BLaER1 (cell line): ENCODE measurements around the gene SSUH2.
A peak's percentile ranks its signal among the peaks of the same experiment; 100 is the strongest.

Experiments
- H3K27ac ChIP-seq: shearing (Covaris generic); formaldehyde crosslinking; 2 replicates; pipeline ENCODE4 v1.8.1; 2022
- H3K27me3 ChIP-seq: shearing (Covaris generic); formaldehyde crosslinking; 2 replicates; pipeline ENCODE4 v1.8.1; 2022
- H3K36me3 ChIP-seq: shearing (Covaris generic); formaldehyde crosslinking; 2 replicates; pipeline ENCODE4 v1.8.1; 2022
- H3K4me1 ChIP-seq: shearing (Covaris generic); formaldehyde crosslinking; 2 replicates; pipeline ENCODE4 v1.8.1; 2022
- H3K4me2 ChIP-seq: shearing (Covaris generic); formaldehyde crosslinking; 2 replicates; pipeline ENCODE4 v1.8.1; 2022
- H3K4me3 ChIP-seq: shearing (Covaris generic); formaldehyde crosslinking; 2 replicates; pipeline ENCODE4 v1.8.1; 2022
- H3K9ac ChIP-seq: shearing (Covaris generic); formaldehyde crosslinking; 2 replicates; pipeline ENCODE4 v1.8.1; 2022
- H3K9me3 ChIP-seq: shearing (Covaris generic); formaldehyde crosslinking; 2 replicates; pipeline ENCODE4 v1.8.1; 2022
- H4K20me1 ChIP-seq: shearing (Covaris generic); formaldehyde crosslinking; 2 replicates; pipeline ENCODE4 v1.8.1; 2022
- Cebpa-rat ChIP-seq: shearing (Covaris generic); IDR thresholded peaks from 2 replicates; pipeline ENCODE4 v1.8.1; 2022

The SSUH2 gene

DNA sequence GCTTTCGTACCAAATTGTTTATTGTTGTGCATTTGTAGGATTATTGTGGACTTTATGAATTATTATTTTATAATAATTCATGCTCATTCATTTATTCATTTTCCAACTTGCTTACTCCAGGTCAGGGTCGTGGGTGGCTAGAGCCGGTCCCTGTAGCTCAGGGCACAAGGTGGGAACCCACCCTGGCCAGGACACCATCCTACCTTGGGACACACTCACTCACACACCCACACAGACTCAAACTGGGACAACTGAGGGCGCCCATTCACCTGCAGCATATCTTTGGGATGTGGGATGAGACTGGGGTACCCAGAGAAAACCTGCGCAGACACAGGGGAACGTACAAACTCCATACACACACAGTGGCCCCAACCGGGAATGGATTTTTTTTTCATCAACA lies 40.6 kb downstream of the SSUH2 start:
- Histone ChIP-seq H3K4me1 (no peaks in the 10 kb centered on the region), H4K20me1 (no peaks in the 10 kb centered on the region), H3K4me3 (no peak overlapping the region), H3K9me3 (no peaks in the 10 kb centered on the region), H3K4me2 (no peak overlapping the region), H3K36me3 (no peaks in the 10 kb centered on the region), H3K27ac (no peak overlapping the region), H3K9ac (no peak overlapping the region), H3K27me3 (no peaks in the 10 kb centered on the region)
- TF ChIP-seq Cebpa-rat, result no peak

DNA sequence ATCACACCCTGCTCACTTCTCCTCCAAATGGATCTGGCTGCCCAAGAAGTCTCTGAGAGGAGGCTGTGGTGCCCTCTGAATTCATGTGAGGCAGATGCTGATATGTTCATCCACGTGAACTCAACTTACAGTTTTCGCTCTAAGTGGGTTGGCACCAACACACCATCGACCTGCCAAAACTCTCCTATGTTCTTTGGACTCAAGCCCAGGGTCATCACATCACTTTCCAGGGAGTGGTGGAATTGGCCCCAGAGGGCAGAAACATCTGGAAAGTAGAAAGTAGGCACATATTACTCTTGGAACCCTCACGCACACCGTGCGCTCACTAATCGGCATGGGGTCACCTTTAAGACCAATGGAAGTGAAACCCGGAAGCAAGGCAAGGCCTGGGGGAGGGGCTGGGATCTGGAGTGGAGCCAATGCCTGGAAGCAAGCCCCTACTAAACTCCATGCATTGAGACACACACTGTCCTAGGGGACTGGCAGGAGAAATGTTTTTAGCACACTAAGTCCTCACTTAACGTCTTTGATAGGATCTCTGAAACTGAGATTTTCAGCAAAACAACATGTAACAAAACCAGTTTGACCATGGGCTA lies 41.4 kb downstream of the SSUH2 start:
- Histone ChIP-seq H3K4me2 (no peak overlapping the region), H3K9me3 (no peaks in the 10 kb centered on the region), H3K9ac (no peak overlapping the region), H3K4me1 (no peaks in the 10 kb centered on the region), H3K36me3 (no peaks in the 10 kb centered on the region), H3K27me3 (no peaks in the 10 kb centered on the region), H4K20me1 (no peaks in the 10 kb centered on the region), H3K4me3 (no peak overlapping the region), H3K27ac (no peak overlapping the region)
- no peak for TF ChIP-seq Cebpa-rat

DNA sequence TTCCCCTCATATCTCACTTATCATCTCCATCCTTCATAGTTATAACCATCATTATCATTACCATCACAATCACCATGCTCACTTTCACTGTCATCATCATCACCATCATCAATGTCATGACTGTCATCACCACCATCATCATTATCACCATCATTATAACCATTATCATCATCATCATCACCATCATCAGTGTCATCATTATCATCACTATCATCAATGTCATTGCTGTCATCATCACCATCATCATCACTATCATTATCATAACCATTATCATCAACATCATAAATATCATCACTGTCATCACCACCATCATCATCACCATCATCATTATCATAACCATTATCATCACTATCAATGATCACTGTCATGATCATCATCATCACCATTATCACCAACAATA lies 44.1 kb downstream of the SSUH2 start:
- TF ChIP-seq Cebpa-rat, result no peak
- Histone ChIP-seq H3K27me3 (no peaks in the 10 kb centered on the region), H3K36me3 (no peaks in the 10 kb centered on the region), H3K27ac (no peak overlapping the region), H3K4me1 (peaks cover 12% of the 10 kb centered on the region), H3K9me3 (peaks cover 1% of the 10 kb centered on the region; the same call in 1 of the 2 replicates), H3K4me2 (no peak overlapping the region), H3K9ac (no peak overlapping the region), H4K20me1 (no peaks in the 10 kb centered on the region), H3K4me3 (no peak overlapping the region)

DNA sequence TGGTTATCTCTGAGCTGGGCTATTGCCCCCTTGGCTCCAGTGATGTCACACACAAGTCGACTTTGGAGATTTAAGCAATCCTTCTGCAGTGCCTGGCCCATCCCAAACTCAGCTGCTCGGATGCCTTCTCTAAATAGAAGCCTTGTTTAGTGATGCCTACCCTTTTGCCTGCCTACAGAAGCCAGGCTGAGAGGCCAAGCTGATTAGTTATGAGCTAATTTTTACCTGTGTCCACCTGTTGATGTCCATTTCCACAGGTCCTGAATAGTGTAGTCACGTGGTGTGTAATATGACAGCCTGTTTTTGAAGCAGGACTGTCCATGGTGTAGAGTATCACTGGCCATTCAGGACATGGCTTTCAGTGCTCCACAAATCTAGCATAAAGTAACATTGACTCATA lies 45.5 kb downstream of the SSUH2 start:
- Histone ChIP-seq H3K4me2 (no peak overlapping the region), H3K27ac (no peak overlapping the region), H3K9me3 (peaks cover 14% of the 10 kb centered on the region), H3K36me3 (no peaks in the 10 kb centered on the region), H3K27me3 (no peaks in the 10 kb centered on the region), H4K20me1 (no peaks in the 10 kb centered on the region), H3K4me3 (no peak overlapping the region), H3K9ac (no peak overlapping the region), H3K4me1 (peaks cover 12% of the 10 kb centered on the region)
- no peak for TF ChIP-seq Cebpa-rat

DNA sequence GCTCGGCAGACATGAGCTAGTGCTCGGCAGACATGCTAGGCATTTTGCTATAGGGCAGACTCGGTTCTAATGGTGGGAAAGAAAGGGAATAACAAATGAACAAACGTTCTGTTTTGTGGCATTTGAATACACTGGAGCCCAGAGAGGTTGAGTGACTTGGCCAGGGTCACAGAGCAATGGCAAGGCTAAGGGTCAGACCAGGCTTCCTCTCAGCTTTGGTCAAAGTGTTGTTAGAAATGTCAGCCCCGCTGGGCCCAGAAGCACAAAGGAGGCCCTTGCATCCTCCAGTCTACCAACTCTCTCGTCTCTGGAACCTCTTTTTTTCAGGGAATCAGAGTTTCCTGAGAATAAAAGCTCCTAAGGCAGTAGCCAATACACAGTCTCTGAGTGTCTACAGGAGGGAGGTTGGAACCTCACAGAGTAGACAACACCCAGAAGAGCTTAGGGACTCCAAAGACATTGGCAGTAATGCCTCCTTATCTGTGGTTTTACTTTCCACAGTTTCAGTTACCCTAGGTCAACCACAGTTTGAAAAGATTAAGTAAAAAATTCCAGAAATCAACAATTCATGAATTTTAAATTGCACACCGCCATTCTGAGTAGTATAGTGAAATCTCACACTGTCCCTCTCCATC lies 47.3 kb downstream of the SSUH2 start:
- peaks cover 18% of the 10 kb centered on the region for H3K9me3 ChIP-seq
- no peak overlapping the region for H3K4me3 ChIP-seq
- H3K4me1 ChIP-seq, result peaks cover 23% of the 10 kb centered on the region
- TF ChIP-seq Cebpa-rat, result no peak
- H3K4me2 ChIP-seq, result no peak overlapping the region
- H3K27ac ChIP-seq, result no peak overlapping the region
- H3K27me3 ChIP-seq, result no peaks in the 10 kb centered on the region
- H4K20me1 ChIP-seq, result no peaks in the 10 kb centered on the region
- H3K9ac ChIP-seq, result no peak overlapping the region
- no peaks in the 10 kb centered on the region for H3K36me3 ChIP-seq

DNA sequence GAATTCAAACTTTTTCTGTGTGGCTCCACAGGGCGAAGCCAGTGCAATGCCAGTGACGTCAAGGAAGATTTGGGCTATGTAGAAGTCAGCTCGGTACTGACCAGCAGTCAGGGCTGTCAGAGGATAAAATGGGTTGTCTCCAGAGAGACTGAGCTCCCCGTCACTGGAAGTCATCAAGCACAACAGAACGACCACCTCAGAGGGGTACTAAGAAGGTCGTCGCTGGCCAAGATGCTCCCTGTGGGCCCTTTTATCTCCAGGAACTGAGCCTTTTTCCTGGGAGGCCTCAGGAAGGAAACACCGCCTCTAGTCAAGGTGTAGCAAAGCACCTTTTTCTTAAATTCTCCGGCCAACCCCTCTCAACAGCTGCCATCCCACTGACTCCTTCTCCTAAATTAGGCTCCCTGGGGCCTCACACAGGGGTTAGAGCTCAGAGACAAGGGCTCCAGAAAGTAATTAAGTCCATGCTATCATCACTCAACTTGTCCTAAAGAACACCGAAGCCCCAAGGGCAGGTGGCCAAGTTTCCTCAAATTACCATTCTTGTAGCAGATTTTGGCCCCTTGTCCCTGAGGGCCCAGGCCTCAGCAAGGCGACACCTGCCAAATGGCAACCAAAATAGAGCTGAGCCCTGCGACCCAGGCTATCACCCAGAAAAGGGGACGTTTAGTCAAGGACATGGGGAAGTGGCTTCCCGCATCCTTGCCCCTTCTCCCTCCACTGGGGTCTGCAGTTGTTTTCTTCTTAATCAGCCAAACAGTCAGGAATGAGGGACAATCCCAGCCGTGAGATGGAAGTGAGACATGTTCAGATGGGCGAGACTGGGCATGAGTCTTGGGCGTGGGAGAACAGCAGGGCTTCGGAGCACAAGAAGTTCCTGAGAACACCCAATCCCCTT lies 48.0 kb downstream of the SSUH2 start:
- Histone ChIP-seq H3K4me2 (peak overlapping the region; percentile 27), H3K4me1 (peaks cover 23% of the 10 kb centered on the region), H3K27ac (no peak overlapping the region), H3K4me3 (no peak overlapping the region), H3K27me3 (no peaks in the 10 kb centered on the region), H3K9me3 (peaks cover 18% of the 10 kb centered on the region), H3K9ac (no peak overlapping the region), H4K20me1 (no peaks in the 10 kb centered on the region), H3K36me3 (no peaks in the 10 kb centered on the region)
- TF ChIP-seq Cebpa-rat, result no peak

DNA sequence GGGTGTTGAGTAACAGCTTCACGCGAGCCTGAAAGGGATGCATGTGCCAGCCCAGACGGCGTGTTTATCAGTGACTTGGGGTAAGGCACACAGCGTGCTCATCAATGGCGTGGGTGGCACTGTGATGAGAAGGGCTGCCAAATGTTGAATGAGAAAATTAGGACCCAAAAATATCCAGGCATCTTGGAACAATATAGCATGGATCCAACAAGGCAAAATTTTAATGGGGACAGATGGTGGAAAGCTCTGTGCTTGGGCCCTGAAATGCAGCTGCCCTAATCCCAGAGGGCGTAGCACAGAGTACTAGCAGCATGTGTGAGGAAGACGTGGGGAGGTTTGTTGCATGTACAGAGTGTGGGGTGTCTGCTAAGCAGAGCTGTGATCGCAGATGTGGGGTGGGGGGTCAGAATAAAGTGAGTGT lies 48.9 kb downstream of the SSUH2 start:
- Histone ChIP-seq H3K4me2 (no peak overlapping the region), H3K27ac (no peak overlapping the region), H3K9ac (no peak overlapping the region), H3K4me1 (peaks cover 23% of the 10 kb centered on the region), H3K36me3 (no peaks in the 10 kb centered on the region), H3K27me3 (no peaks in the 10 kb centered on the region), H4K20me1 (no peaks in the 10 kb centered on the region), H3K9me3 (peaks cover 18% of the 10 kb centered on the region), H3K4me3 (no peak overlapping the region)
- no peak for TF ChIP-seq Cebpa-rat

DNA sequence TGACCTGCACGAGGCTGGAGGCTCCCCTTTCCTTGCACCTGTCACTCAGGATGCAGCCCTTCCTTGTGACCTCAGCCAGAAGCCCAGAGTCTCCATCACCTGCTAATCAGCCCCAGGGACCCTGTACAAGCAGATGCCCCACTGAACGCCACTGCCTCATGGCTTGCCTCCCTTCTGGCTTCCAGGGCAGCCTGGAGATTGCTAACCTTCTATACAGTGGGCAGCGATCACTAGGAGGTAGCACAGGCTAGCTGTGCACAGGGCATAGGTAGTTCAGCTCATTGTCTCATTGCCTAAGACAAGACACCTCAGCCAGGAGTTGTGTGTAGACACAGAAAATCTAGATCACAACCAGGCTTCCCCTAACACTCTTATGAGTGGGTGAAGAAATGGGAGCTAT lies 49.3 kb downstream of the SSUH2 start:
- no peak for TF ChIP-seq Cebpa-rat

DNA sequence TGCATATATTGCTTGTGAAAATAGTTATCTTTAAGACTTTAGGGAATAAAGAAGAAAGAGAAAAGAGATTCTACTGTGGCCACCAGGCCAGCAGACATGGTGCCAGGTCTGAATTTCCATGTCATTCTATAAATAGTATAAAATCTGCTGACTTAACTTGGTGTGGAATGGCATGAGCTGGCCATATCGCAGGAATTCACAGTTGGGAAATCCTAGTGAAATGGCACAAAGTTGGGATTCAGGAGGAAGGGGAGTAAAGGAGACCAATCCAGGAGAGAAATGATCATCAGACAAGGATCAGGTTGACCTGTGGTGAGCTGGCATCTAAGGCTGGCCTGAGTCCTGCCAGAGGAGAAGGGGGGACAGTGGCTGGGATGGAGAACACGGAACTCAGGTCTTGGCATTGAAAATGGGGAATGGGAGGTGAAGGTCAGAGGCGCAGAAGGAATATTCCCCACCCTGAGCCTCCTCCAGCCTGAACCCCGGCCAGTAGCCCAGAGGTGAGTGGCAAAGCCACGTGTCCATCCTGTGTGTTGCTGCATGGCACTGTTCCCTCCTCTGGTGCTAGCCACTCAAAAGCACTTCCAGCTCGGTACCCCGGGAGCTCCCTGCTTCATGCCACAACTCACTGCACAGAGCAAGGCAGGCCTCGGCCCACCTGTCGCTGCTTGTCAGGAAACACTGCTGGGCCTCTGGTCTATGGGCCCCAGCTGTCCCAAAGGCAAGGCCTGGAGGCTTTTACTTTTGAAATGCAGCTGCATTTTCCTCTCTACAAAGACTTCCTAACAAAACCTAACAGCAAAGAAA lies 51.4 kb downstream of the SSUH2 start:
- TF ChIP-seq Cebpa-rat, result no peak
- Histone ChIP-seq H3K27me3 (no peaks in the 10 kb centered on the region), H3K4me2 (peak overlapping the region; percentile 22; the same call in 1 of the 2 replicates)

More for the DNA sequence above, 49.3 kb downstream of the SSUH2 start:
- Histone ChIP-seq H3K4me3 (no peak overlapping the region), H3K4me2 (no peak overlapping the region), H3K9ac (no peak overlapping the region), H3K36me3 (no peaks in the 10 kb centered on the region), H4K20me1 (no peaks in the 10 kb centered on the region), H3K27me3 (no peaks in the 10 kb centered on the region), H3K27ac (no peak overlapping the region), H3K9me3 (peaks cover 18% of the 10 kb centered on the region), H3K4me1 (peaks cover 23% of the 10 kb centered on the region)

More for the DNA sequence above, 51.4 kb downstream of the SSUH2 start:
- no peak overlapping the region for H3K9ac ChIP-seq
- H3K4me1 ChIP-seq, result peaks cover 23% of the 10 kb centered on the region
- no peaks in the 10 kb centered on the region for H3K36me3 ChIP-seq
- H4K20me1 ChIP-seq, result no peaks in the 10 kb centered on the region
- H3K4me3 ChIP-seq, result no peak overlapping the region
- H3K9me3 ChIP-seq, result peaks cover 18% of the 10 kb centered on the region
- peak overlapping the region; percentile 28; the same call in 1 of the 2 replicates for H3K27ac ChIP-seq
